OCI-LY1 (cell line): ENCODE data around the gene CDK11B.

Experiments
- H2AFZ ChIP-seq: fragments of 200-600 bp; sonication (generic), shearing (Covaris generic); 2 replicates; pipeline ENCODE4 v1.6.0; 2014; ENCODE audit warnings: antibody characterized with exemption, mild to moderate bottlenecking, low read length
- H3F3A ChIP-seq: fragments of 200-600 bp; sonication (generic), shearing (Covaris generic); 2 replicates; pipeline ENCODE4 v1.6.0; 2014; ENCODE audit warnings: mild to moderate bottlenecking, antibody characterized with exemption, low read length, moderate library complexity; ENCODE audit not compliant: insufficient read depth
- H3K27ac ChIP-seq: fragments of 200-600 bp; sonication (generic); 2 replicates; pipeline ENCODE4 v1.5.1; 2014; ENCODE audit warnings: low read length, mixed run types, mild to moderate bottlenecking, low read depth; ENCODE audit not compliant: poor library complexity, severe bottlenecking
- H3K27me3 ChIP-seq: fragments of 200-600 bp; sonication (generic); 2 replicates; pipeline ENCODE4 v1.6.0; 2014; ENCODE audit warnings: antibody characterized with exemption, mild to moderate bottlenecking, low read length, moderate library complexity; ENCODE audit not compliant: insufficient read depth
- H3K36me3 ChIP-seq: fragments of 200-600 bp; sonication (generic); 2 replicates; pipeline ENCODE4 v1.6.1; 2014; ENCODE audit warnings: mild to moderate bottlenecking, antibody characterized with exemption, low read length, moderate library complexity, mixed read lengths; ENCODE audit not compliant: insufficient read depth
- H3K4me1 ChIP-seq: fragments of 200-600 bp; sonication (generic); 2 replicates; pipeline ENCODE4 v1.5.1; 2014; ENCODE audit warnings: mild to moderate bottlenecking, low read length, moderate library complexity; ENCODE audit not compliant: insufficient read depth, severe bottlenecking
- H3K4me2 ChIP-seq: fragments of 200-600 bp; sonication (generic), shearing (Covaris generic); 2 replicates; pipeline ENCODE4 v1.6.1; 2014; ENCODE audit warnings: low read length
- H3K4me3 ChIP-seq: fragments of 200-600 bp; sonication (generic); 2 replicates; pipeline ENCODE4 v1.5.1; 2014; ENCODE audit warnings: low read length, low read depth, mild to moderate bottlenecking, mixed read lengths; ENCODE audit not compliant: poor library complexity, severe bottlenecking
- H3K79me2 ChIP-seq: fragments of 200-600 bp; shearing (Covaris generic); 2 replicates; pipeline ENCODE4 v1.6.1; 2016; ENCODE audit warnings: mixed run types, low read length, mixed read lengths; ENCODE audit not compliant: insufficient read depth
- H3K9ac ChIP-seq: fragments of 200-600 bp; sonication (generic), shearing (Covaris generic); 2 replicates; pipeline ENCODE4 v1.6.1; 2014; ENCODE audit warnings: mild to moderate bottlenecking, low read length, mixed read lengths
- H3K9me2 ChIP-seq: fragments of 200-600 bp; sonication (generic), shearing (Covaris generic); 2 replicates; pipeline ENCODE4 v1.6.1; 2014; ENCODE audit warnings: low read depth, mild to moderate bottlenecking, low read length, mixed read lengths
- H3K9me3 ChIP-seq: fragments of 200-600 bp; shearing (Covaris generic); 2 replicates; pipeline ENCODE4 v1.6.1; 2014; ENCODE audit warnings: low read length, mixed read lengths
- H4K20me1 ChIP-seq: fragments of 200-600 bp; sonication (generic), shearing (Covaris generic); 2 replicates; pipeline ENCODE4 v1.6.0; 2016; ENCODE audit warnings: mild to moderate bottlenecking, low read length; ENCODE audit not compliant: insufficient read depth
- CTCF ChIP-seq: fragments of 200-600 bp; sonication (generic), shearing (Covaris generic); IDR thresholded peaks from 2 replicates; pipeline ENCODE4 v1.5.1; 2017; ENCODE audit warnings: mild to moderate bottlenecking, antibody characterized with exemption, low read length, moderate library complexity, mixed read lengths
- EZH2 ChIP-seq: fragments of 200-600 bp; sonication (generic), shearing (Covaris generic); IDR thresholded peaks from 2 replicates; pipeline ENCODE4 v1.8.0; 2017; ENCODE audit warnings: borderline replicate concordance, mixed run types, mild to moderate bottlenecking, antibody characterized with exemption, low read length, moderate library complexity, mixed read lengths

Gene CDK11B

GRCh38 chr1:1627829-1628753 is 30.7 kb downstream of the CDK11B start:
- Histone ChIP-seq H3K9ac (peak overlapping the region; percentile 45; the same call in 1 of the 2 replicates), H3K79me2 (no peaks in the 10 kb centered on the region), H3K27ac (no peak overlapping the region), H3F3A (no peaks in the 10 kb centered on the region), H3K4me3 (peak overlapping the region; percentile 64), H3K27me3 (no peaks in the 10 kb centered on the region), H3K36me3 (no peaks in the 10 kb centered on the region), H2AFZ (no peak overlapping the region), H3K4me1 (peaks cover 29% of the 10 kb centered on the region), H3K4me2 (peak overlapping the region; percentile 83), H4K20me1 (no peaks in the 10 kb centered on the region), H3K9me3 (no peaks in the 10 kb centered on the region), H3K9me2 (no peaks in the 10 kb centered on the region)
- TF ChIP-seq CTCF (no peak), EZH2 (no peak)

DNA sequence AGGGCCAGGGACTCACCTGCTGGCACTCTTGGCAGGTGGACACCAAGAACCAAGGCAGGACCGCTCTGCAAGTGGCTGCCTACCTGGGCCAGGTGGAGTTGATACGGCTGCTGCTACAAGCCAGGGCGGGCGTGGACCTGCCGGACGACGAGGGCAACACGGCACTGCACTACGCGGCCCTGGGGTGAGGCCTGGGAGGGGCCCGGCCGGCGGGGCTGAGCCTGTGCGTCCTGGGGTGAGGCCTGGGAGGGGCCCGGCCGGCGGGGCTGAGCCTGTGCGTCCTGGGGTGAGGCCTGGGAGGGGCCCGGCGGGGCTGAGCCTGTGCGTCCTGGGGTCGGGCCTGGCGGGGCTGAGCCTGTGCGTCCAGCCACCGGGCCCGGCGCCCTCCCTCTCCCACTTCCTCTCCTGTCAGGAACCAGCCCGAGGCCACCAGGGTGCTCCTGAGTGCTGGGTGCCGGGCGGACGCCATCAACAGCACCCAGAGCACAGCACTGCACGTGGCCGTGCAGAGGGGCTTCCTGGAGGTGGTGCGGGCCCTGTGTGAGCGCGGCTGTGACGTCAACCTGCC is 31.5 kb downstream of the CDK11B start:
- H3K9me2 ChIP-seq = no peaks in the 10 kb centered on the region
- no peak overlapping the region; the same call in 1 of the 2 replicates for H3K9ac ChIP-seq
- H3K79me2 ChIP-seq = no peaks in the 10 kb centered on the region
- H3K36me3 ChIP-seq = no peaks in the 10 kb centered on the region
- H3K4me2 ChIP-seq = peak overlapping the region; percentile 83; the same call in 1 of the 2 replicates
- no peaks in the 10 kb centered on the region for H3K9me3 ChIP-seq
- H3F3A ChIP-seq = no peaks in the 10 kb centered on the region
- no peak for TF ChIP-seq CTCF
- TF ChIP-seq EZH2 = no peak
- peaks cover 29% of the 10 kb centered on the region for H3K4me1 ChIP-seq
- no peaks in the 10 kb centered on the region for H3K27me3 ChIP-seq
- H4K20me1 ChIP-seq = no peaks in the 10 kb centered on the region
- peak overlapping the region; percentile 64 for H3K4me3 ChIP-seq
- no peak overlapping the region for H2AFZ ChIP-seq
- no peak overlapping the region for H3K27ac ChIP-seq

- Histone ChIP-seq H4K20me1 (no peaks in the 10 kb centered on the region), H3K9me3 (no peaks in the 10 kb centered on the region), H3F3A (no peaks in the 10 kb centered on the region), H2AFZ (no peak overlapping the region), H3K36me3 (no peaks in the 10 kb centered on the region), H3K27me3 (no peaks in the 10 kb centered on the region), H3K4me2 (no peak overlapping the region), H3K79me2 (no peaks in the 10 kb centered on the region), H3K9ac (no peak overlapping the region), H3K27ac (no peak overlapping the region), H3K4me1 (peaks cover 29% of the 10 kb centered on the region), H3K9me2 (no peaks in the 10 kb centered on the region), H3K4me3 (no peak overlapping the region)
- TF ChIP-seq CTCF (no peak), EZH2 (no peak)
These were observed 32.3 kb downstream of the CDK11B start for GRCh38 chr1:1626207-1627141.
